Spleen (tissue), 11 donors: Measurements from ENCODE around the gene MASP2. TPM values are rescaled to one million over a fixed set of nuclear protein-coding genes. Genes with fewer than 3 reads are reported as not detected.
A peak's percentile ranks its signal among the peaks of the same experiment; 100 is the strongest.
"Not testable (repeated sequence)": the region's sequence is repeated elsewhere in the genome, so short reads cannot be mapped to it uniquely, and the experiment has no call there.

Source experiments
- DNase-seq: peaks from one replicate; pipeline ENCODE4 v3.0.0-alpha.2; 2020
- H3K27ac ChIP-seq, 8 donors: fragments of 200-600 bp; sonication (generic) in 7 of 8; 1 replicate in 4 of 8; 2 replicates in 4 of 8; pipeline versions ENCODE4 v1.5.0 to v1.8.0; 2016 to 2021; ENCODE audit warnings: inconsistent platforms in 4 of 8, mild to moderate bottlenecking in 4 of 8, moderate library complexity in 1 of 8
- H3K27me3 ChIP-seq, 7 donors: fragments of 200-600 bp; sonication (generic) in 6 of 7; replicated peaks in 1 of 7; 1 replicate in 4 of 7; 2 replicates in 3 of 7; pipeline versions ENCODE4 v1.5.0 to v1.8.0; 2016 to 2021; ENCODE audit warnings: inconsistent platforms in 3 of 7, mild to moderate bottlenecking in 1 of 7
- H3K36me3 ChIP-seq, 6 donors: fragments of 200-600 bp; sonication (generic) in 5 of 6; 1 replicate in 4 of 6; 2 replicates in 2 of 6; pipeline versions ENCODE4 v1.5.0 to v1.8.0; 2016 to 2021; ENCODE audit warnings: inconsistent platforms in 2 of 6
- H3K4me1 ChIP-seq, 6 donors: fragments of 200-600 bp; sonication (generic) in 5 of 6; 1 replicate in 3 of 6; 2 replicates in 3 of 6; pipeline versions ENCODE4 v1.5.0 to v1.8.0; 2016 to 2021; ENCODE audit warnings: inconsistent platforms in 3 of 6
- H3K4me3 ChIP-seq, 8 donors: fragments of 200-600 bp; sonication (generic) in 7 of 8; 1 replicate in 4 of 8; 2 replicates in 4 of 8; pipeline versions ENCODE4 v1.5.0 to v1.8.0; 2016 to 2021; ENCODE audit warnings: inconsistent platforms in 4 of 8, mild to moderate bottlenecking in 4 of 8, moderate library complexity in 2 of 8
- H3K9me3 ChIP-seq, 8 donors: fragments of 200-600 bp; sonication (generic) in 7 of 8; 1 replicate in 4 of 8; 2 replicates in 4 of 8; pipeline versions ENCODE4 v1.5.0 to v1.8.0; 2016 to 2021; ENCODE audit warnings: inconsistent platforms in 4 of 8
- POLR2A ChIP-seq, 3 donors: fragments of 450-650 bp; IDR thresholded peaks; one replicate each; pipeline ENCODE4 v1.5.1; 2017; ENCODE audit warnings: antibody characterized with exemption in 3 of 3, mild to moderate bottlenecking in 1 of 3
- POLR2AphosphoS5 ChIP-seq, 3 donors: sonication (generic); formaldehyde crosslinking; IDR thresholded peaks; one replicate each; pipeline ENCODE4 v1.5.1; 2017; ENCODE audit warnings: antibody characterized with exemption in 3 of 3
- WGBS, 5 donors: extraction: QIAGEN DNeasy Blood & Tissue Kit in 3 of 5; methylation state at CpG; one replicate each; pipeline versions ENCODE4 v1.1.5 to v1.1.7; 2013 to 2018; 5-methylcytosine and 5-hydroxymethylcytosine counted together
- intact Hi-C: fragments of 100-400 bp; cut with DNase I; formaldehyde crosslinking; loops from one replicate; pipeline ENCODE4 v1.15.0; 2023; ENCODE audit warnings: low total_unique reads
- polyA plus RNA-seq, 3 donors: library from polyadenylated mRNA; stranded (reverse); fragments of 200-250 nt; gene quantifications; one replicate each; pipeline ENCODE4 v1.2.1, GENCODE V29; 2013
- total RNA-seq, 7 donors: library from RNA; depleted of rRNA in 3 of 7; stranded (reverse); fragments of >200 nt in 3 of 7; fragmentation: NEBNext Ultra II Directional in 4 of 7; extraction: Animal tissue kit (Norgen Biotek cat#: 25700) in 4 of 7; gene quantifications; one replicate each; pipeline versions ENCODE4 v1.1.0 to v1.2.1, GENCODE V29; 2016 to 2021
- TF ChIP-seq, protein P1 (sequence below), 11 experiments: fragments of 200-600 bp in 7 of 11; fragments of 450-650 bp in 4 of 11; sonication (generic) in 4 of 11; IDR thresholded peaks in 8 of 11; conservative IDR thresholded peaks in 3 of 11; 1 replicate in 7 of 11; 2 replicates in 4 of 11; pipeline versions ENCODE4 v1.4.0 to v1.8.0; 2016 to 2021; ENCODE audit warnings: antibody characterized with exemption in 11 of 11, inconsistent platforms in 4 of 11, mild to moderate bottlenecking in 1 of 11
- donor health status: healthy with polysubstance abuse.
- donor health status: DM: no; HTN: no; CAD: no; lungs with moderate emphysema.
- donor health status: DM: no; HTN: no; CAD: no.
- donor health status: Bipolar disorder and iron deficiency.
- donor health status: healthy.
- donor health status: DM: no; HTN: no; CAD: no.
- donor health status: DM: yes; HTN: yes; CAD: no.

The MASP2 gene
- total and polyA plus RNA-seq, 10 donors: 0.06 TPM; not detected in 9

- Histone ChIP-seq H3K36me3 (no peaks in the 10 kb centered on the region), H3K27ac (no peak overlapping the region), H3K4me1 (peaks cover 0 to 8% (median 0%) of the 10 kb centered on the region in 6 donors), H3K27me3 (peaks cover 0 to 18% (median 0%) of the 10 kb centered on the region in 7 donors), H3K4me3 (no peak overlapping the region), H3K9me3 (no peaks in the 10 kb centered on the region)
- intact Hi-C loops: loop anchor here (5.0 kb wide), 1 partner anchor 608 kb away; no protein-coding TSS in a partner anchor
- TF ChIP-seq POLR2AphosphoS5 (IDR thresholded peaks at IDR 0.05): no peak
- TF ChIP-seq POLR2A (IDR thresholded peaks at IDR 0.05): no peak
- TF ChIP-seq, protein P1, sequence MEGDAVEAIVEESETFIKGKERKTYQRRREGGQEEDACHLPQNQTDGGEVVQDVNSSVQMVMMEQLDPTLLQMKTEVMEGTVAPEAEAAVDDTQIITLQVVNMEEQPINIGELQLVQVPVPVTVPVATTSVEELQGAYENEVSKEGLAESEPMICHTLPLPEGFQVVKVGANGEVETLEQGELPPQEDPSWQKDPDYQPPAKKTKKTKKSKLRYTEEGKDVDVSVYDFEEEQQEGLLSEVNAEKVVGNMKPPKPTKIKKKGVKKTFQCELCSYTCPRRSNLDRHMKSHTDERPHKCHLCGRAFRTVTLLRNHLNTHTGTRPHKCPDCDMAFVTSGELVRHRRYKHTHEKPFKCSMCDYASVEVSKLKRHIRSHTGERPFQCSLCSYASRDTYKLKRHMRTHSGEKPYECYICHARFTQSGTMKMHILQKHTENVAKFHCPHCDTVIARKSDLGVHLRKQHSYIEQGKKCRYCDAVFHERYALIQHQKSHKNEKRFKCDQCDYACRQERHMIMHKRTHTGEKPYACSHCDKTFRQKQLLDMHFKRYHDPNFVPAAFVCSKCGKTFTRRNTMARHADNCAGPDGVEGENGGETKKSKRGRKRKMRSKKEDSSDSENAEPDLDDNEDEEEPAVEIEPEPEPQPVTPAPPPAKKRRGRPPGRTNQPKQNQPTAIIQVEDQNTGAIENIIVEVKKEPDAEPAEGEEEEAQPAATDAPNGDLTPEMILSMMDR (IDR thresholded peaks at IDR 0.05 in 8 of 11, conservative IDR thresholded peaks at IDR 0.05 in 3 of 11): no peak
- DNase-seq: no peak
- whole genome bisulfite sequencing, 5 donors: 65 to 79% (median 76%) methylated on average over 2 of the region's 2 CpGs
Measured at GRCh38 chr1:11039351-11040104, 7.5 kb downstream of the MASP2 start.

DNA sequence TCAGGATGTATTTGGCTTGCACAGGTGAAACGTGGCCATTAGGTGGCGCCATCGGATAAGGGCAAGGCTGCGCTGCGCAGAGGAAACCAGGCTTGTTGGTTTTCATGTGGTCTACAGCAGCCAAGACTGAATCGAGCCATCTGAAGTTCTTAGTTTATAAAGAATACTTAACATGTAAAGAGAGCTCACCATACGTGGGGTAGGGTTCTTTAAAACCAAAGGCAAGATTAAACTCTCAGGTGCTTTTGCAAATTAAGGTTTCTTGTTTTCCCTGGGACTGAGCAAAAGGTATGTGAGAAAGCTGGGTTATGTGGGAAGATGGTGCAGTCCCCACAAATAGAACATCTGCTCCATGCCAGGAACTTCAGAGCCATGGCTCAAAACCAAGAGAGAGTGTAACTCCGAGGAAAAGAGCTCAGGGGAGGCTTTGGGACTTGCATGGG, 9.3 kb downstream of the MASP2 start:
- TF ChIP-seq POLR2AphosphoS5 (IDR thresholded peaks at IDR 0.05) (peak in 1 of 3 donors; percentile 36), POLR2A (IDR thresholded peaks at IDR 0.05) (no peak)
- TF ChIP-seq, protein P1 (IDR thresholded peaks at IDR 0.05 in 8 of 11, conservative IDR thresholded peaks at IDR 0.05 in 3 of 11): peak; percentile 91 to 95 (median 94)
- intact Hi-C loops: loop anchor here (5.0 kb wide), 1 partner anchor 610 kb away; no protein-coding TSS in a partner anchor
- 0 to 2% (median 2%) methylated on average over 8 of the region's 8 CpGs for WGBS, 5 donors
- no peaks in the 10 kb centered on the region for H3K9me3 ChIP-seq
- H3K4me3 ChIP-seq: no peak overlapping the region
- no peaks in the 10 kb centered on the region for H3K36me3 ChIP-seq
- DNase-seq: peak; percentile 96
- no peak overlapping the region for H3K27ac ChIP-seq
- peaks cover 0 to 8% (median 0%) of the 10 kb centered on the region in 6 donors for H3K4me1 ChIP-seq
- peaks cover 0 to 18% (median 0%) of the 10 kb centered on the region in 7 donors for H3K27me3 ChIP-seq

GRCh38 chr1:11037019-11037739, 9.9 kb downstream of the MASP2 start:
- not testable (repeated sequence) for H3K27ac ChIP-seq, H3K4me1 ChIP-seq, H3K4me3 ChIP-seq, DNase-seq, H3K36me3 ChIP-seq, H3K9me3 ChIP-seq
- peaks cover 0 to 18% (median 0%) of the 10 kb centered on the region in 7 donors for H3K27me3 ChIP-seq
- intact Hi-C loops: loop anchor here (5.0 kb wide), 1 partner anchor 610 kb away; no protein-coding TSS in a partner anchor
- 57 to 65% (median 59%) methylated on average over 18 of the region's 18 CpGs for WGBS, 5 donors

DNA sequence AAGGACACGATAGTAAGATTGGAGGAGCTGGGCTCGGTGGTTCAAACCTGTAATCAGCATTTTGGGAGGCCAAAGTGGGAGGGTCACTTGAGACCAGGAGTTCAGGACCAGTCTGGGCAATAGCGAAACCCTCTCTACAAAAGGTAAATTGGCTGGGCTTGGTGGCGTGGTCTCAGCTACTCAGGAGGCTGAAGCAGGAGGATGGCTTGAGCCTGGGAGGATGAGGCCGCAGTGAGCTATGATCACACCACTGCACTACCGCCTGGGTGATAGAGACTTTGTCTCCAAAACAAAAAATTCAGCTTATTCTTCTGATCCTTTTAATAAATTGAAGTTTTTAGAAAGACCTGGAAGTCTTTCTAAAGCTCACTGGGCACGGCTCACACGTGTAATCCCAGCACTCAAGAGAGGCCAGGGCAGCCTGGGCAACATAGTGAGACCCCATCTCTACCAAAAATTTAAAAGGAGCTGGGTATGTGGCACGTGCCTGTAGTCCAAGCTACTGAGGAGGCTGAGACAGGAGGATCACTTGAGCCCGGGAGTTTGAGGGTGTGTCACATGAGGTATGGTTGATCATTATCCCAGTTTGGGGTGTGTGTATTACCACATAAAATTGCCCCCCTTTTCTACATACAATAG, 15.3 kb downstream of the MASP2 start:
- Histone ChIP-seq H3K27ac (no peak overlapping the region), H3K4me3 (no peak overlapping the region), H3K9me3 (no peaks in the 10 kb centered on the region), H3K27me3 (no peaks in the 10 kb centered on the region), H3K4me1 (no peaks in the 10 kb centered on the region), H3K36me3 (peaks cover 0 to 42% (median 14%) of the 10 kb centered on the region in 6 donors)
- DNase-seq: no peak
- intact Hi-C loops: no loop called here
- WGBS, 5 donors: 93 to 96% (median 94%) methylated on average over 10 of the region's 10 CpGs
- TF ChIP-seq POLR2AphosphoS5 (IDR thresholded peaks at IDR 0.05): peak in 1 of 3 donors; percentile 27
- TF ChIP-seq POLR2A (IDR thresholded peaks at IDR 0.05): no peak
- TF ChIP-seq, protein P1 (IDR thresholded peaks at IDR 0.05 in 8 of 11, conservative IDR thresholded peaks at IDR 0.05 in 3 of 11): no peak
